GM21723 (cell line): ENCODE results near the gene PRKG1.

Experiments used
- ATAC-seq: cut with Tn5 transposase; IDR thresholded peaks from one replicate; pipeline ENCODE4 v1.9.1; 2021; ENCODE audit warnings: mild to moderate bottlenecking, moderate library complexity; ENCODE audit not compliant: unreplicated experiment

Gene PRKG1

DNA sequence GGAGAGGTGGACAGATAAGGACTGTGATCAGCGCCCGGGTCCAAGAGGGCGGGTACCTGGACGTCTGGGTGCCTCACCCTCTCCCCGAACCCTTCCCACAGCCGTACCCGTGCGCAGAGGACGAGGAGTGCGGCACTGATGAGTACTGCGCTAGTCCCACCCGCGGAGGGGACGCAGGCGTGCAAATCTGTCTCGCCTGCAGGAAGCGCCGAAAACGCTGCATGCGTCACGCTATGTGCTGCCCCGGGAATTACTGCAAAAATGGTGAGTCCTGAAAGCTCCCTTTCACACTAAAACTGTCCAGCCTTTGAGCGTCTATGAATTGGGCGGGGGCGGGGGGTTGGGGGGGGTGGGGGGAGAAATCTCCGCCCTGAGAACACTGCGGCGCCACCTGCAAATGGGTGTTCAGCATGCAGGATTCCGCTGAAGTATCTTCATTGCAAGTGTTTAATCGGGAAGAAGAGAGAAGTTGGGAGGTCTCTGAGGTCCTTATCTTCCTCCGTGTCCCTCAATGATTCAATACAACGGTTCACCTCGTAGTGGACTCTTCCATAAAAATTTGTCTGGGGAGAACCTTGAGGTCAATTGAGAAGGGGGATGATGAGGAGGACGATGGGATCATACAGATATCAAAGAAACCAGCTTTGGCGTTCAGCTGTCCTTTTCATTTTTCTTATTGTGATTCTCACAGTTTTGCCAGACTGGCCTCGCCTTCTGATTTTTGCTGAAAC is 1240.7 kb downstream of the PRKG1 start:
- ATAC-seq, result no peak

DNA sequence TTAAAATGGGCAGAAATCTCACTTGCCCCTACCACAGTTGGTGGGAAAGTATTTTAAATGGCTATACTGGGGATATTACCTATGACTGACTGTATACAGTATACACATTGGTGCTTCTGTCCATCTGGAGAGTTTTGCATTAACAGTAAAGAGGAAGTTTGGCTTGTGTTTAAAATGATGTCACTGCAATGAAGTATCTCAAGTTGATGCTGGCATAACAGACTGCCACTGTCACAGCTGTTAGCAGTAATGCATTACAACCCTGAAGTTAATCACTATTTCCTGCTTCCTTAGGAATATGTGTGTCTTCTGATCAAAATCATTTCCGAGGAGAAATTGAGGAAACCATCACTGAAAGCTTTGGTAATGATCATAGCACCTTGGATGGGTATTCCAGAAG is 1241.7 kb downstream of the PRKG1 start:
- no peak for ATAC-seq

DNA sequence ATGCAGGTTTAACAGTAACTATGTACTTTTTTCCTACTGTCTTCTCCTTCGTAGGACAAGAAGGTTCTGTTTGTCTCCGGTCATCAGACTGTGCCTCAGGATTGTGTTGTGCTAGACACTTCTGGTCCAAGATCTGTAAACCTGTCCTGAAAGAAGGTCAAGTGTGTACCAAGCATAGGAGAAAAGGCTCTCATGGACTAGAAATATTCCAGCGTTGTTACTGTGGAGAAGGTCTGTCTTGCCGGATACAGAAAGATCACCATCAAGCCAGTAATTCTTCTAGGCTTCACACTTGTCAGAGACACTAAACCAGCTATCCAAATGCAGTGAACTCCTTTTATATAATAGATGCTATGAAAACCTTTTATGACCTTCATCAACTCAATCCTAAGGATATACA is 1242.2 kb downstream of the PRKG1 start:
- no peak for ATAC-seq

DNA sequence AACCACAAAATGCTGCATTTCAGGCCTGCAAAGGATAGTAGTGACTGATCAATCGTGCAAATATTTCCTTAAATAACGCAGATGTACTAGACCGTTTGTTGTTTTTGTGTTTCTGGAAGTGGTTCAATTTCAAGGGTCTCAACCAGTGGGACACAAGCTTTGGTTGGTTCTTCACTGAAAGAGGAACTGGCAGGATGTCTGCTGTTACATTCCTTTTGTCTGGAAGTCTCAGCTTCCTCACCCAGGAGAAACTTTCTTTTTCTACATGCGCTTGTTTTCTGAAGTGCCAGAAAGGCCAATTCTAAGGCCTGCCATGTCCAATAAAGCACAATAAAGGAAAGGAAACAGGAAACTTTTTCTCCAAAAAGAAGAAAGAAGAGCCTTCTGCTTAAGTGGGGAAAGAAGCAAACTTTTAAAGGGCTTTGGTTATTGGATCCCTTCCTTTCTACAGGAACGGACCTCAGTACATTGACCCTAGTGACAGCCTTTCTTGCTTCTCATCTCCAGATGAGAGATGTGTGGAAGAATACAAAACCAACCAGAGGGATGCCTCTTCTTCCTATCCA is 1243.9 kb downstream of the PRKG1 start:
- no peak for ATAC-seq

DNA sequence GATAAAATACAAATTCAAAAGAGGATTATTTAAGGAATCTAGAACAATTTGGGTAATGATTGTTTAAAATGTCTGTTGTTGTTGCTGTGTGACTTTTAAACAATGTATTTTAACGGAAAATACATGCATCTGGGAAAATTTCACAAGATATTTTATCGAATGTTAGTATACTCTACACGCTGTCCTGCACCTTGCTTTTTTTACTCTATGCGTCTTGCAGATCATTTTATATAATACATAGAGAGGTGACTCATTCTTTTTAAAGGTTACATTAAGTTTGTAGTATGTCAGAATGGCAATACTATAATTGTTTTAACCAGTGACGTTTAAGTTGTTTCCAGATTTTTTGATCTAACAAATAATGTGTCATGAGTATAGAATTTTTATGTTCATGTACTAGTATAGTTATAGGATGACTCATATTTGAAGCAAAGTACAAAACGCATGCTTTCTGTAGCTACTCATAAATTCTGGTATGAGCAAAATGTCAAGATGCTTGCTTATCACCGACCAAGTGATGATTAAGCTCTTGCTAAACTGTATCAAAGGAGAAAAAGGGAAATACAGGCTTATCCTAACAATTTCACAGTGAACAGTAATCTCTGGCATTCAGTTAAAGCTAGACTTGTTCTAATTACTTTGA is 1244.7 kb downstream of the PRKG1 start:
- no peak for ATAC-seq

DNA sequence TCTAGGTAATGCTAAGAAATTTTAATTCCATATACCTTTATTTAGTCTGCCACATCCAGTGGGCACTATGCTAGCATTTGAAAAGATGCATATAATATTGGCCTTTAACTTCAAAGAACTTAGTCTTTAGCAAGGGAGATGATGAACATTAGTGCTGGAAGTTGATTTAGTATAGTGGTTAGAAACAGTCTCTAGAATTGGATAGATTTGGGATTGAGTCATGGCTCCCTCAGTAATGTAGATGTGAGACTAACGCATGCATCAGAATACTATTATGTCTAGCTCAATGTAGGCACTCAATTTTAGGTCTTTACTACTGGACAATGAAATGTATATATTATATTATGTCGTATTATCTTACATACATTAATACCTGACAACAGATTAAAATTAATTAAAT is 1245.6 kb downstream of the PRKG1 start:
- ATAC-seq, result no peak

DNA sequence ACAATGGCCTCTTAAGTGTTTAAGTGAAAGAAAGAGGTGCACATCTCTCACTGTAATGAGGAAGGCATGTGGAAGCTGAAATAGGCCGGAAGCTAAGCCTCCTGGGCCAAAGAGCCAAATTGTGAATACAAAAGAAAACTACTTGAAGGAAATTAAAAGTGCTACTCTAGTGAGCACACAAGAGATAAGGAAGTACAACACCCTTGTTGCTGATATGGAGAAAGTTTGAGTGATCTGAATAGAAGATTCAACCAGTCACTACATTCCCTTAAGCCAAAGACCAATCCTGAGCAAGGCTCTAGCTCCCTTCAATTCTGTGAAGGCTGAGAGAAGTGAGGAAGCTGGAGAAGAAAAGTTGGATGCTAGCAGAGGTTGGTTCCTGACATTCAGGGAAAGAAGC is 1248.0 kb downstream of the PRKG1 start:
- no peak for ATAC-seq

DNA sequence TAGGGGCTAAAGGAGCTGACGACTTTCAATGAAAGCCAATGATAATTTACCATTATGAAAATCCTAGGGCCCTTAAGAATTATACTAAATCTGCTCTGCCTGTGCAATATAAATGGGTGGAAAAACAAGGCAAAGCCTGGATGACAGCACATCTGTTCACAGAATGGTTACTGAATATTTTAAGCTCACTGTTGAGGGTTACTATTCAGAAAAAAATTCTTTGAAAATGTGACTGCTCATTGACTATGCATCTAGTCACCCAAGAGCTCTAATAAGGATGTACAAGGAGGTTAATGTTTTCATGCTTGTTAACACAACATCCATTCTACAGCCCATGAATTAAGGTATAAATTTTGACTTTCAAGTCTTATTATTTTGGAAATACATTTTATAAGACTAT is 1248.6 kb downstream of the PRKG1 start:
- ATAC-seq, result no peak

DNA sequence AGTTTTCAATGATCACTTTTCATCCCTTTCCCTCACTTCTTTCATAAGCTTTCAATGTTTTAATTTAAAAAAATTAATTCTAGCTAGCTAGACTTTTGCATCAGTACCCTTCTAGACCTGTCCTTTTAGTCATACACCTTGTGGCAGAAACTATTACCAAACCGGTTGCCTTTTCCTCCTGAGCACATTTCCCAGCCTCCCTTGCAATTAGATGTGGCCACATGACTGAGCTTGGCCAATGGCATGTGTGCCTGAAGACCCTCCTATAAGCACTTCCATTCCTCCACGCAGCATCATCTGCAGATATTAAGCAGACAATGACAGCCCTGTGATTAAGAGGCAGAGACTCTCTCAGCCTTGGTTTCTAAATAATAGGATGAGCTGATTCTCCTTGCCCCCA is 1252.1 kb downstream of the PRKG1 start:
- ATAC-seq, result no peak

DNA sequence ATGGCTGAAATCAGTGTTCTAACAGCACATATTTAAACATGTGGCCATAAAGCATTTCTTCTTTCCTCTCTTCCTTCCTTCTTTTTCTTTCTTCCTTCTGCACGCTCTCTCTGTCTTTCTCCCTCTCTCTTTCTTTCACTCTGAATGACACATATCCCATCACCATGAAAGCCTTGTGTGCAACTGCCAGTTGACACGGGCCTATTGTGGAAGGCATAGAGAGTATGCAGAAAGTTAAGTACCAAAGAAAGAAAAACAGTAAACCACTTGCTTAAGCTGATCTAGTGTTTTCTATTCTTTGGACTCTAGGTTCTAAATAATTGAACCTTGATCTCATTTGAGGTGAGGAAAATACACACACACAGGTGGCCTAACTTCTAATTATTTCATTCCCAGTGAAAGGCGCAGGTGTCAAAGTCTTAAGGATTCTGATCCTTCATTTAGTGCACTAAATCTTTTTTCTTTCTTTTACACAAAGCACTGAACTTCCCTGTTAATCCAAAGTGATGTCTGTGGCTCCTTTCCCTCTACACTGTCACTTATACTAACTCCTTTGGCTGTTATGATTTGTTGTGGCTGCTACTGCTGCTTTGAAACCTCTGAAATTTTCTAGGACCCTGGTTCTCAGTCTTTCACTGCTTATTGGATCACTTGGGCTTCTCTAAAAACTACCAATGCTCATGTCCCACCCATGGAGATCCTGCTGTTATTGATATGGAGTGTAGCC is 1257.5 kb downstream of the PRKG1 start:
- ATAC-seq, result no peak

DNA sequence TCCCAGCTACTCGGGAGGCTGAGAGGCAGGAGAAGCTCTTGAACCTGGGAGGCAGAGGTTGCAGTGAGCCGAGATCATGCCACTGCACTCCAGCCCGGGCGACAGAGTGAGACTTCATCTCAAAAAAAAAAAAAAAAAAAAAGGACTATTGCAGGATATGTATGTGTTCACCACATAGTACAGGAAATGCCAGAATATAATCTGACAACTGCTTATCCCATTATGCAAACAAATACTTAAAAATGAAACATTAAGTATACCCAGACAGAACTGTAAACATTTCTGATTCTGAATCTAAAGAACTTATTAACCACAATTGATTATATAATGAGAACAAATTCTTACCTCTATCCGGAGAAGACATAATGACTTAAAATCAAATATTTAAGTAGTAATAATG is 1258.5 kb downstream of the PRKG1 start:
- no peak for ATAC-seq

DNA sequence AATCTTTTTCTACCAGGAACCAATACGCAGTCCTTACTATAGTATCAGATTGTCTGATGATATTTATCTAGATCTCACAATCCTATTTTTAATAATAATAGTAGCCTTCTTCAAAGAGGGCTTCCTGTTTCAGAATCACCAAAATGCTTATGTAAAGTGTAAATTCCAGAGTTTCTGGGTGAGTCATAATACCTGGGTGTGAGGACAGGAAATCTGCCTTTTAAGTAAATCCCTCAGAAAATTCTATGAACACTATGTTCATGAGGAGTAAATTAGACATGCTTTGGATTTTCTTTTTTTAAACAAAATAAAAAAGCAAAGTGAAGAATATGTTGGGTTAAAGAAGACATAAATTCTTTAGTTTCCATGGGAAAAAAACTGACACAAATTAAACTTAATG is 1260.3 kb downstream of the PRKG1 start:
- ATAC-seq, result no peak

DNA sequence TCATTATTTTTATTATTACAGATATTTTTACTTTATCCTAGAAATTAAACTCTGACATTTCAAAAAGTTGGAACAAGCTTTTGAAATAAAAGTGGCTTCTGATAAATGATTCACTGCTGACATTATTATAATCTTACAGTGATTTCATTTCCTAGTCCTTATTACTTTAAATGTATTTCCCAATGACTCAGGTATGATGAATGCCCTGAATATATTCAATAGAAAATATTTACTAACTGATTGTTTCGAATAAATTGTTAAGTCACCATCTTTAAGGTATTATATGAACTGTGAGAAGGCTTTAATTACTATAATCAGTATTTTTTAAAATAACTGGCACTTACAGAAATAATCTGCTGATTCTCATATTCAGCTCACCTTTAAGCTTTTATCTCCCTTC is 1261.4 kb downstream of the PRKG1 start:
- no peak for ATAC-seq

DNA sequence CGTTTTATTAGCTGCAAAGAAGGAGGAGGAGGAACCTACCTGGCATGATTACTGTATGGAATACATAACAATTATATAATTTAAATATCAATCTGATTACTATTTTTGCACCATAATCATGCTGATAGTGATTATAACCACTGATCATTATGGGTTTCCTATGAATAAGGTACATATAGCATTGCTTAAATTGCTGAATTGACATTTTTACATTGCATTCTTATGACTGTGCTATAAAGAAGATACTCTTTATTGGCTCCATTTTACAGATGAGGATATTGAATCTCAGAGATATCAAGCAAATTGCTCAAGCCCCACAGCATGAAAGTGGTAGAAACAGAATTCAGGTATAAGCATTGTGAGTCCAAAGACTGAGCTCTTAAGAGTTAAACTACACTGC is 1262.9 kb downstream of the PRKG1 start:
- no peak for ATAC-seq

DNA sequence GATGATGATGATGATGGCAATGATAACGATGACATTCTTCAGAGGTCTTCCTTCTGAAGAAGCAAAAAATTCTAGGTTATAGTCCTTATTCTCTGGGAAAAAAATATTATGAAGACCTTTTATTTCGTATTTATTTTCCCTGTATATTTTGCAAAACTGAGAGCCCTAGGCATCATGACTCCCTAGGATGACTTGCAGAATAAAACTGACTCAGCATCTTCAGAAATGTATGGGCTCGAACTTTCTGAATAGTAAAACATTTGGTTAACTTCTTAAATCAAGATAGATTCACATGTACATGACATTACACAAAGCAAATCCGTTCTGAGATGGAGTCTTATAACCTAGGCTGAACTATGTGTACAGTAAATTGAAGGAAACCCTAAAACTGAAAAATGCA is 1269.2 kb downstream of the PRKG1 start:
- ATAC-seq, result no peak

DNA sequence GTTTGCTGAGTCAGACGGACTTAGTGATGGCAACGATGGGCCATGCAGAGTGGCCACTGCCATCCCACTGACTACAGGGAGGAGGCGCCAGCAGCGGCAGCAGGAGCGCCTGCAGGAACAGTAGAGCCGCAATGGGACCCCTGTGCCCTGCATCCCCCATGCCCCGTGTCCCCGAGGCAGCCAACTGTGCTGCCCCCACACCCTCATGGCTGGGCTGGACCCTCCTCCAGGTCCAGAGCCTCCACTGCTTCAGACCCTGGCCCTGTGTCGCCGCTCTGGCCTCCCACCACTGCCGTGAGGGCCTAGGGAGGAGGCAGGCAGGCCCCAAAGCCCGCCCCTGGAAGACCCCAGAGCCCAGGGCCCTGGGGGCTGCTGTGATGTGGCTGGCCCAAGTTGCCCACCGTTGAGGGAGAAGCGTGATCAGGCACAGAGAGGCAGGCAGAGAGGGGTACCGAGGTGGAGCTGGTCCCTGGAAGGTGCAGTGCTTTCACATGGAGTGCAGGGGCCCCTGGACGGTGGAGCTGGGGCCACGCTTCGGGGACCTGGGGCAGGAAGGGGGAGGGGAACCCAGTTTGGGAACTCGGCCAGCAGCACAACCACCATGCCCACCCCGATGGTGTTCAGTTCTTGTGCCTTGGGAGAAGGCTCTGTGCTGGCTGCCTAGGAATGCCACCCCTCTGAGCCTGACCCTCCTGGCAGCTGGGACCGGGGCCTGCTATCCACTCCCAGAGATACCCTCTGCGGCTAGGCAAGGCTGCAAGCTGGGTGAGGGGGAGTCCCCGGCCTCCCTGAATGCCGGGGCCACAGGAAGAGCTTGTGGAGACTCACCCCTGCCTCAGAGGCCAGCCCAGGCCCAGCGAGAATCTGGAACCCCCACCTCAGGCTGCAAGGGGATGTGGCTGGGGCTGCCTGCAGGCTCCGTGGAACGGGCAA is 1272.4 kb downstream of the PRKG1 start:
- no peak for ATAC-seq

DNA sequence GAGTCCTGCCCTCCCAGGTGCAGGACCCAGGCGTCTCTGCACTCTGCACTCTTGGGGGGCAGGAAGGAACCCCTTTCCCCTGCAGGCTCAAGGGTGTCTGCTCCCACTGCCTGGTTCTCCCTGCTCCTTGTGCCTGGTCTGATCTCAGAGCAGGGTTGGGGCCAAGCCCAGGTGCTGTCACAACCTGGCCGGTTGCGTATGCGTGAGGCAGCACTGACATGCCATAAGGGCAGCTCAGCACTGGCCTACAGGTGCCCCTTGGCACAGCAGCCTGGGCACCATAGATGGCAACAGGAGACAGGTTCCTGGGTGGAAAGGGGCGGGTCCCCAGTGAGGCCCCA is 1273.0 kb downstream of the PRKG1 start:
- no peak for ATAC-seq
